Measurements from ENCODE around the gene ZNF106.

- TF ChIP-seq EZH2phosphoT487 (IDR thresholded peaks at IDR 0.05; ENCODE audit: insufficient read depth, low read depth) (no peak), EZH2 (IDR thresholded peaks at IDR 0.05; ENCODE audit: insufficient read depth, poor library complexity, severe bottlenecking) (no peak)
Observed at GRCh38 chr15:42413920-42414319, 77.0 kb downstream of the ZNF106 start.

Data from GM23248 (cell line).